ENCODE measurements around the gene TNRC6C. TPM values are rescaled to one million over a fixed set of nuclear protein-coding genes. Genes with fewer than 3 reads are reported as not detected.
"Not testable (repeated sequence)": the region's sequence is repeated elsewhere in the genome, so short reads cannot be mapped to it uniquely, and the experiment has no call there.

Gene TNRC6C
- total and polyA plus RNA-seq, 9 of the 15 experiments (the other 6 are each of a cell fraction or from before 2014, with no cell fraction given): 0.20 to 4.9 (median 2.3) TPM

DNA sequence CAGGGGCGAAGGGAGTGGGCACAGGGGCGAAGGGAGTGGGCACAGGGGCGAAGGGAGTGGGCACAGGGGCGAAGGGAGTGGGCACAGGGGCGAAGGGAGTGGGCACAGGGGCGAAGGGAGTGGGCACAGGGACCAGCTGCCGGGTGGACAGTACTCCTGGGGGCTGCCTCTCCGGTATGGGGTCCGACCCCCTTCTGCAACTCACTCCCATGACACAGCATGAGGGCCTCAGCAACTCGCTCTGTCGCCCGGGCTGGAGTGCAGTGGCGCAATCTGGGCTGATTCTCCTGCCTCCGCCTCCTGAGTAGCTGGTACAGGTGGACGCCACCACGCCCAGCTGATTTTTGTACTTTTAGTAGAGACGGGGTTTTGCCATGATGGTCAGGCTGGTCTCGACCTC, 157.3 kb downstream of the TNRC6C start:
- WGBS (ENCODE audit: insufficient coverage, low coverage, missing lambda C conversion rate): 95% methylated on average over 13 of the region's 18 CpGs

DNA sequence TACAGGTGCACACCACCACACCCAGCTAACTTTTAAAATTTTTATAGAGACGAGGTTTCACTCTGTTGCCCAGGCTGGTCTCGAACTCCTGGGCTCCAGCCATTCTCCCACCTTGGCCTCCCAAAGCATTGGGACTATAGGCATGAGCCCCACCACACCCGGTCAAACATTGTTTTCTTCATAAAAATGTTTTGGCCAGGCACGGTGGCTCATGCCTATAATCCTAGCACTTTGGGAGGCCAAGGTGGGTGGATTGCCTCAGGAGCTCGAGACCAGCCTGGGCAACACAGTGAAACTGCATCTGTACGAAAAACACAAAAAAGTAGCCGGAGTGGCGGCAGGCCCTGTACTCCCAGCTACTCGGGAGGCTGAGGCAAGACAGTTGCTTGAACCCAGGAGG, 157.9 kb downstream of the TNRC6C start:
- H3K79me2 ChIP-seq (ENCODE audit: control insufficient read depth, insufficient read depth, low read length): peaks cover 8% of the 10 kb centered on the region; the same call in 2 of the 3 replicates
- no peaks in the 10 kb centered on the region for H3K9me1 ChIP-seq (ENCODE audit: control insufficient read depth, insufficient read depth, low read length)
- no peak overlapping the region for H3K4me3 ChIP-seq
- H3K4me1 ChIP-seq (replicated peaks in 1 of 2; ENCODE audit: control insufficient read depth in 2 of 2, insufficient read depth in 2 of 2, low read length in 2 of 2): peaks cover 0 to 65% of the 10 kb centered on the region in 2 experiments; a peak in 2 of 5 replicates
- WGBS (ENCODE audit: insufficient coverage, low coverage, missing lambda C conversion rate): 96% methylated on average over 9 of the region's 9 CpGs
- in situ Hi-C loops (cut with MboI): no loop called here
- peaks cover 19% of the 10 kb centered on the region for H4K20me1 ChIP-seq (replicated peaks; ENCODE audit: control insufficient read depth, insufficient read depth, low read length)
- FAIRE-seq (no peak), ATAC-seq (no peak), DNase-seq (ENCODE audit: extremely low read depth in 1 of 4, low spot score in 3 of 4) (peak in 1 of 4 experiments; percentile 2)
- BruUV-seq (replicated peaks): no TSS peak
- no peak overlapping the region for H3K9ac ChIP-seq (ENCODE audit: insufficient read depth in 1 of 2, low read depth in 2 of 2, low read length in 2 of 2)
- H3K9me3 ChIP-seq (replicated peaks; ENCODE audit: control insufficient read depth, insufficient read depth, low read depth, low read length): no peaks in the 10 kb centered on the region
- POLR2A ChIA-PET: interaction anchor here (0.5 to 0.6 kb wide), 3 partner anchors 98 to 158 kb away, joined by 3 read pairs; partner anchors contain the start of gene TNRC6C
- H2AFZ ChIP-seq (ENCODE audit: low read depth, low read length): no peak overlapping the region
- intact Hi-C loops (cut with micrococcal nuclease): no loop called here
- no peaks in the 10 kb centered on the region for H3K27me3 ChIP-seq (ENCODE audit: control insufficient read depth in 2 of 2, insufficient read depth in 2 of 2, low read length in 2 of 2)
- peaks cover 92% of the 10 kb centered on the region for H3K36me3 ChIP-seq (ENCODE audit: control insufficient read depth, insufficient read depth, low read length)
- TF ChIP-seq TARDBP (IDR thresholded peaks at IDR 0.05) (no peak), POLR2A (conservative IDR thresholded peaks at IDR 0.05) (peak; percentile 4; the same call in 1 of the 2 replicates), NELFE (IDR thresholded peaks at IDR 0.05; ENCODE audit: insufficient read depth, insufficient read length) (no peak), TRIM28 (IDR thresholded peaks at IDR 0.05) (no peak), SUPT5H (IDR thresholded peaks at IDR 0.05) (peak; percentile 9; the same call in 1 of the 2 replicates)
- TF ChIP-seq, protein P1, sequence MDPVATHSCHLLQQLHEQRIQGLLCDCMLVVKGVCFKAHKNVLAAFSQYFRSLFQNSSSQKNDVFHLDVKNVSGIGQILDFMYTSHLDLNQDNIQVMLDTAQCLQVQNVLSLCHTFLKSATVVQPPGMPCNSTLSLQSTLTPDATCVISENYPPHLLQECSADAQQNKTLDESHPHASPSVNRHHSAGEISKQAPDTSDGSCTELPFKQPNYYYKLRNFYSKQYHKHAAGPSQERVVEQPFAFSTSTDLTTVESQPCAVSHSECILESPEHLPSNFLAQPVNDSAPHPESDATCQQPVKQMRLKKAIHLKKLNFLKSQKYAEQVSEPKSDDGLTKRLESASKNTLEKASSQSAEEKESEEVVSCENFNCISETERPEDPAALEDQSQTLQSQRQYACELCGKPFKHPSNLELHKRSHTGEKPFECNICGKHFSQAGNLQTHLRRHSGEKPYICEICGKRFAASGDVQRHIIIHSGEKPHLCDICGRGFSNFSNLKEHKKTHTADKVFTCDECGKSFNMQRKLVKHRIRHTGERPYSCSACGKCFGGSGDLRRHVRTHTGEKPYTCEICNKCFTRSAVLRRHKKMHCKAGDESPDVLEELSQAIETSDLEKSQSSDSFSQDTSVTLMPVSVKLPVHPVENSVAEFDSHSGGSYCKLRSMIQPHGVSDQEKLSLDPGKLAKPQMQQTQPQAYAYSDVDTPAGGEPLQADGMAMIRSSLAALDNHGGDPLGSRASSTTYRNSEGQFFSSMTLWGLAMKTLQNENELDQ (CRISPR knock-in tag; IDR thresholded peaks at IDR 0.05; ENCODE audit: borderline replicate concordance): no peak
- no peak overlapping the region for H3K4me2 ChIP-seq (ENCODE audit: insufficient read depth, low read length)
- H3K27ac ChIP-seq (ENCODE audit: extremely low read depth, low read depth, low read length): no peak overlapping the region
- CTCF ChIA-PET (ENCODE audit: low intra/inter-chr PET ratio): no interaction called here

More for the DNA sequence above, 157.3 kb downstream of the TNRC6C start:
- peaks cover 19% of the 10 kb centered on the region for H4K20me1 ChIP-seq (replicated peaks; ENCODE audit: control insufficient read depth, insufficient read depth, low read length)
- H3K9me1 ChIP-seq (ENCODE audit: control insufficient read depth, insufficient read depth, low read length); CTCF ChIA-PET (ENCODE audit: low intra/inter-chr PET ratio); H3K27me3 ChIP-seq (ENCODE audit: control insufficient read depth in 2 of 2, insufficient read depth in 2 of 2, low read length in 2 of 2); POLR2A ChIA-PET; H2AFZ ChIP-seq (ENCODE audit: low read depth, low read length); H3K9ac ChIP-seq (ENCODE audit: insufficient read depth in 1 of 2, low read depth in 2 of 2, low read length in 2 of 2); H3K4me3 ChIP-seq; intact Hi-C loops (cut with micrococcal nuclease); H3K4me2 ChIP-seq (ENCODE audit: insufficient read depth, low read length); H3K9me3 ChIP-seq (replicated peaks; ENCODE audit: control insufficient read depth, insufficient read depth, low read depth, low read length); H3K27ac ChIP-seq (ENCODE audit: extremely low read depth, low read depth, low read length); FAIRE-seq; BruUV-seq (replicated peaks); ATAC-seq; in situ Hi-C loops (cut with MboI); TF ChIP-seq MYNN (CRISPR knock-in tag; IDR thresholded peaks at IDR 0.05): not testable (repeated sequence)
- H3K79me2 ChIP-seq (ENCODE audit: control insufficient read depth, insufficient read depth, low read length): peaks cover 13% of the 10 kb centered on the region; the same call in 2 of the 3 replicates
- H3K36me3 ChIP-seq (ENCODE audit: control insufficient read depth, insufficient read depth, low read length): peaks cover 92% of the 10 kb centered on the region
- H3K4me1 ChIP-seq (replicated peaks in 1 of 2; ENCODE audit: control insufficient read depth in 2 of 2, insufficient read depth in 2 of 2, low read length in 2 of 2): peaks cover 0 to 63% of the 10 kb centered on the region in 2 experiments; a peak in 2 of 5 replicates
- TF ChIP-seq PCBP1 (IDR thresholded peaks at IDR 0.05; ENCODE audit: low read depth, low read length, poor library complexity, severe bottlenecking) (peak; percentile 84), HNRNPL (IDR thresholded peaks at IDR 0.05; ENCODE audit: low read depth, low read length) (peak; percentile 94), POLR2G (IDR thresholded peaks at IDR 0.05; ENCODE audit: low read depth, low read length) (peak; percentile 62), MYNN (IDR thresholded peaks at IDR 0.05) (0 out of 2 replicates have a peak, but pooled peaks have one; percentile 10), CEBPB (tag; IDR thresholded peaks at IDR 0.05) (0 out of 2 replicates have a peak, but pooled peaks have one; percentile 21)
- peak in 1 of 4 experiments; percentile 7 for DNase-seq (ENCODE audit: extremely low read depth in 1 of 4, low spot score in 3 of 4)
